ENCODE data around the gene ABCD2.
"Not testable (repeated sequence)": the region's sequence is repeated elsewhere in the genome, so short reads cannot be mapped to it uniquely, and the experiment has no call there.

Gene ABCD2

GRCh38 chr12:39611818-39612217 lies 7.8 kb downstream of the ABCD2 start:
- DNase-seq, result no peak

DNA sequence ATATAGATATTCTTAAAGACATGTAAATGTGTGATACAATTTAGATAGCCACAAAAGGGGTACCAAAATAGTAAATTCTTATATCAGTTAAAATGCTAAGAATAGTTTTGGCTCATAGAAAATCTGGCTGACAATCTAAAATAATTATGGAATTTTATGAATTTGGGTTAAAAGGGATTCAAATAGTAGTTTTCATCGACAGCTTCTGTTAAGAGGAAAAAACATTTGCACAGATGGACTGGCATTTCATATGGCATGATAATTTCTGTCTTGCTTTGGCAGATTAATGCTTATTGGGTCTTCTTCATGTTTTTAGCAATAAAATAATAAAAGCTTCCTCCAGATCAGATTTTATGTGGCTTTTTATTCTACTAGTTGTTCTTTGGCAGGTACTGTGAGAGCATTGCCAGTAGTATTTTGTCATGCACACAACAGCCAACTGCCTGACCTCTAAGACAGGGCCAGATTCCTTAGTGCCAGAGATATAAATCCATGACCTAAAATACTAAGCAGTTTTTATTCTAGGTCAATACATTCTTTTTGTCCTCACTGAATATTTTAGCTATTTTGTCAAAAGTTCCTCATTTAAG lies 9.1 kb downstream of the ABCD2 start:
- no peak for DNase-seq

DNA sequence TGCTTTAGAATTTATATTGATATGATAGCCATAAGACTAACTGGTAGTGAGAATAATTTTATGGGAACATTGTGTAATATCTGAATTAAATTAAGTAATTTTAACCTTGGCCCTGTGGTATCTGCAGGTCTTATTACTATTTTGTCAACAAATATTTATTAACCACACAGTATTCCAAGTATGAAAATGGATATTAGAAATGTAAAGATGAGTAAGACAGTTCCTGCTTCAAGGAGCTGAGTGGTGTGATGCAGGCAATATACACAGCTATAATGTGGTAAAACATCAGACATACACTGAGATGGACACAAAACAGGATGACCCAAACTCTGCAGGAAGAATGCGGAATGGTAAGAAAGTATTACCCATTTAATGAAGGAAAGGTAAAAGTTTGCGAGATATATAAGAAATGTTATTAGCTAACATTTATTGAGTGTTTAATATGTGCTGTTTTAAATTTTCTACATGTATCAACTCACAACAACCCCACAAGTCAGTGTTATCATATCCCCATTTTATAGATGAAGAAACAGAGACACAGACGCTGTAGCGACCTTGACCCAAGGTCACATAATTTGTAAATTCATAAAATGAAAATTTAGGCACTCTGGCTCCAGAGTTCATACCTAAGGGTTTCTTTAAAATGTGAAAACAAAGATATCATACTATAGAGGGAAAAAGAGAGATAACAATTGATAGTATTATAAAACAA lies 12.7 kb downstream of the ABCD2 start:
- DNase-seq, result no peak

DNA sequence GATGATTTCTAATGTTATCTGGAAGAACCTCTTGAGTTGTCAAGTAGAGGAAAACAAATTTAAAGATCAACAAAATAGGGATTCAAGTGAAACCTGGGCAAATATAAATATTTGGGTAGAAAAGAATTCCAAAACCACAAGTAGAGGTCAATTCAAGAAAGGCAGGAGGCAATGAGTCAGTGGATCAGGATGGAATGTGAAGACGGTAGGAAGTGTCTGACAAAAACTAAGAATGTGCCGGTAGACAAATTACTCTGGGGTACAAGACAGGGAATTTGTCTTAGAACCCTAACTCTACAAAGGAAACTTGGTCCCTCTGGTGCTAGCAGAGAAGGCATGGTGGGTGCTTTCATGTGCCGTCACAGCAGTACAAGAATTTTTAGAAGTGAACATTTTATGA lies 13.6 kb downstream of the ABCD2 start:
- DNase-seq, result no peak

- DNase-seq, result no peak
Measured at GRCh38 chr12:39605501-39605900, 14.1 kb downstream of the ABCD2 start.

GRCh38 chr12:39603065-39603464 lies 16.5 kb downstream of the ABCD2 start:
- no peak for DNase-seq

- not testable (repeated sequence) for DNase-seq
Measured at GRCh38 chr12:39601951-39602350, 17.7 kb downstream of the ABCD2 start.

- no peak for DNase-seq
Measured at GRCh38 chr12:39595928-39596327, 23.7 kb downstream of the ABCD2 start.

- no peak for DNase-seq
Measured at GRCh38 chr12:39592295-39592694, 27.3 kb downstream of the ABCD2 start.

DNA sequence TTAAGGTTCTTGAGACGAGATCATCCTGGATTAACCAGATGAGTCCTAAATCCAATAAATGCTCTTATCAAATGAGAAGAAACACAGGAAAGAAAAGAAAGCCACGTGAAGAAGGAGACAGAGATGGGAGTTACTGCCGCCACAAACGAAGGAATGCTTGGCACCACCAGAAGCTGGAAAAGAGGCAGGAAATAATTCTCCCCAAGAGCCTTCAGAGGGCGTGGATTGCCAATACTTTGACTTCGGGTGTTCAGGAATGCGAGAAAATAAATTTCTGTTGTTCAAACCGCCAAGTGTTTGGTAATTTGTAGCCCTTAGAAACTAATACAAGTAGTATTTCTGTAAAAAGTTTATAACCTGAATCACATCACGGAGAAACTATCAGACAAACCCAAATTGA lies 31.3 kb downstream of the ABCD2 start:
- no peak for DNase-seq

DNA sequence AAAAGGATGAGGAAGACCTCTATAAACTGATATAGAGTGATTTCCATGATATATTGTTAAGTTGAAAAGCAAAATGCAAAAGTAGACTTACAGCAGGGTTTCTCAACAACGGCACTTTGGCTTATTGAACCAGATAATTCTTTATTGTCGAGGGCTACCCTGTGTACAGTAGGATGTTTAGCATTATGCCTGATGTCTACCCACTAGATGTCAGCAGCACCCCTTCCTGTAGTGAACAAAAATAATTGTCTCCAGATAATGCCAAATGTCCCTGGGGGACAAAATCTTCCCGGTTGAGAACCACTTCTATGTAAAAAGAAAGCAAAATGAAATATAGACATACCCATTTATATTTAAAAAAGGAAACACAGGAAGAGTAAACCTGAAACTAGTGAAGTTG lies 32.4 kb downstream of the ABCD2 start:
- peak; percentile 13 for DNase-seq

DNA sequence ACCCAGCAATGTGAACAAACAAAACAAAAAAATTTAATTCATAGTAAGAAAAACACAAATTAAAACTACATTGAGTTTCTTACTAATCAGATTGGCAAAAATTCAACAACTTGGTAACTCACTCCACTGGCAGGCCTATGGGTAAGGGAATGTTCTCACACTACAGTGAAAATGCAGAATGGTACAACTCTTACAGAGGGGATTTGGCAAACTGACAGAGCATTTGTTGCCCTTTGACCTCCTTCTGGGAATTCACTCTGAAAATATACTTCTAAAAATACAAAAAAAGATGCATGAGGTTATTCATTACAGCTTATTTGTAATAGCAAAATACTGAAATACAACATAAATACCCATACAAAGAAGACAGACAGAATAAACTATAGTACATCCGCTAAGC lies 32.8 kb downstream of the ABCD2 start:
- no peak for DNase-seq

DNA sequence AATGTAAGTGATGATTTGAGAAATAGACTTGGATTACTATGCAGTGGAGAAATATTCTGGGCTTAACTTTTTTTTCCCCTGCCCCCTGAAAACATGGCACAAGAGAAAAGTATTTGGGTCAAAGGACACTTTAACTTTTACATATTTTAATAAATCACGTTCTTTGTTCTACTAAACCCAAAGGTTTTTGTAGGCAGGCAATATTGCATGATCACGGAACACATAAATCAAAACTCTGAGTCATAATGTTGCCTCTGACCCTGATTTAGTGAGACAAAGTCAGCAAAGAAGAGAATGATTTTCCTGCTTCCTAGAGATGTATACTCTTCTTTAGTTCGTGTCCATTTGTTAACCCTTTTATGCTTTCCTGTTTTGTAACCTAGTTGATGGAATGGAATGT lies 38.0 kb downstream of the ABCD2 start:
- DNase-seq, result no peak

DNA sequence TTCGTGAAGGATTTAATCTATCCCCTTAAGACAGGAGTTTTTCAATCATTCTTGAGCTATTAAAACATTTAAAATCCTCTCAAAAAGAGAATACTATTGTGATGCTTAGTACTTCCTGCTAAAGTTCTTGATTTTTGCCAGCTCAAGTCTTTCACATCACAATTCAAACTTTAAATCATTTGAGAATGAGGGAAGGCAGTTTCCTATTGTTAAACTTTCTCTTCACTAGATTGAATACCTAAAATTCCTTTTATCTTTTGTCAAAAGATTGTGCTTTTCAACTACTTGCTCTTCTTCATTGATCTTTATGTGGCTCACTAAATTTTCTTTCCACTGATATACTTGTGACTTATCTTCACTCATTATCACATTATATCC lies 44.1 kb downstream of the ABCD2 start:
- no peak for DNase-seq

DNA sequence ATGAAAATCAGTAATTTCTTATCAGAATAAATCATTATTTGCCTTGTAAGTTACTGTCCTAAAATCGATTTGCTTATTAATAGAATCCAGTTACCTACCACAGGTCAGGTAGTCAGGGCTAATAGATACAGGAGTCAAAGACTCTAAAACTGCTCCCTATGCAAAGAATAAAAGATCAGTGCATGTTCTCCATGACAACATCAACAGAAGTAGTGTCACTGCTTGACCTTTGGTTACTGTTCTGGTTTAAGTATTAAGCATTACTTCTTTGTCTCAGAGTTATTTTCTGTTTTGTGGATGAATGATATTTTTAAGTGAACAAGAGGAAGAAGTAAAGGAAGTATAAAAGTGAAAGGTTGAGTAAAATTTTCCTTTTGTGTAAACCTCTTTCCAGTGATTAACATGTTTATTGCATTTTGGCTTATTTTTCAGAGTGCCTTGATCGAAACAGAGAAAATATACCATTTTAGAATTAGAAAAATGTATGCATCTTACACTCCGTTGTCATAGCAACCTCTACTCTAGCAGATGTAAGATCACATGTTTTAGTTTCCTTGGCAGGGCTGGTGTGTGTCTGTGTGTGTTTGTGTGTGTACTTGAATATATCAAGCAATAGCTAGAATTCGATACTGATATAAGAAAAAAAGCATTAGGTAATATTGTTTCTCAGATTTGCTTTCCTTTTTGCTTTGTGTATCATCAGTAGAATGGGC lies 44.7 kb downstream of the ABCD2 start:
- no peak for DNase-seq

- no peak for DNase-seq
Measured at GRCh38 chr12:39574378-39574777, 45.2 kb downstream of the ABCD2 start.

DNA sequence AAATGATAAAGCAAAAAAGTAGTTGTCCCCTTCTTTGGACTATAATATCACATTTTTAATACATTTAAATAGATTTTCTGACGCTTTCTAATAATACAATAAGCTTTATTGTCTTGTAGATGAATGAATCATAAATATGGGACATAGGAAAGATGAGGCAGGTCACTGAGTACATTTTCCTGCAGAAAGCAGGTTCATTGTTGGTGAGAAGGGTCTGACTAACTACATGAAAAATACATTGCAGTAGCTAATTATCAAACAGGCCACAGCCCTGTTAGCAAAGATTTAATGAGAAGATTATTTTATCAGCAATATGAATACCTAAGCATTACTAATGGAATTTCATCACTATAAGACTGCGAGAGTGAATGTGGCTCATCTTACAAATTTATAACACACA lies 45.6 kb downstream of the ABCD2 start:
- no peak for DNase-seq

DNA sequence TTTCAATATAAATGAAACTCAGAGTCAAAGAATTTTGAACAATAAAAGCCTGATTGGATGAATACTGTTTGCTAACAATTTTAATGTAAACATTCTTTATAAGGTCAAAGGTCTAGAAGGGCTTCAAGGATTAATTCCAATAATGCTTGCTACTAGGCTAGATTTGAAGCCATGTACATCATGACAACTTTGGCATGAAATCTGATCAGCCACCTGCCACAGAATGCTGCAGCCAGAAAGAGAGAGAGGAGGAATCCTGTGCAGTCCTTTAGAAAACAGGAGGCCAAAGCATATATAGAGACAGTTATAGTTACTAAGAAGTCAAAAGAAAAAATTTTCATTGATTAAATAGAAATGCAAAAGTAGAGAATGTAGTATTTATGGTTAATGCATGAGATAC lies 47.1 kb downstream of the ABCD2 start:
- no peak for DNase-seq

DNA sequence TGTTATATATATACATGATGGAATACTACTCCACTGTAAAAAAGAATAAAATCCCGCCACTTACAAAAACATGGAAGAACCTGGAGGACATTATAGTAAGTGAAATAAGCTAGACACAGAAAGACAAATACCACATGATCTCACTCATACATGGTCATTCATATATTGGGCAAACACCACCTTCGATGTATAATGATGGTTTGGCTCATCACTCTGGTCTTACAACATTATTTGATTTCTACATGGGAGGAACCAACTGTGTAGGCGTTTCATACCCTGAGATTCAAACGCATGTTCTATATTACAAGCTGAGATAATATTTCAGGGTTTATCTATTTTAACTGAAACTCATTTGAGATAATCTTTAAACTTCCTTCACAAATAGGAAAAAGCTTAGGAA lies 48.3 kb downstream of the ABCD2 start:
- DNase-seq, result no peak

DNA sequence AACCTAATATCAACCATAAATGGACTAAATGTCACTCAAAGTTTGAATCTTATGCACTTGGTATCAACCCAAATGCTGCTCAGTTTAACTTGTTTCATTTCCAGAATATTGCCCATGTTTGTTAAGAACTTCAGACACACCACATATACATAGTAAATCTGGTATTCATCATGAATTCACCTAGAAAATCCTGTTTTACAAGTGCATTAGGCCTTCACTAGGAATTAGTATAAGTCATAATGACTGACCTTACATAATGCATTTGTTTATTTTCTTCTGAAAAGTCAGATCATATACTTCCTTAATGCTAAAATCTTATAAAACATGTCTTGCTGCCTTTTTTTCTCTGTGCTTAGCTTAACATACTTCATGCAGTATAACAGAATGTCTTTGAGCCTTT lies 66.1 kb downstream of the ABCD2 start:
- DNase-seq, result no peak

DNA sequence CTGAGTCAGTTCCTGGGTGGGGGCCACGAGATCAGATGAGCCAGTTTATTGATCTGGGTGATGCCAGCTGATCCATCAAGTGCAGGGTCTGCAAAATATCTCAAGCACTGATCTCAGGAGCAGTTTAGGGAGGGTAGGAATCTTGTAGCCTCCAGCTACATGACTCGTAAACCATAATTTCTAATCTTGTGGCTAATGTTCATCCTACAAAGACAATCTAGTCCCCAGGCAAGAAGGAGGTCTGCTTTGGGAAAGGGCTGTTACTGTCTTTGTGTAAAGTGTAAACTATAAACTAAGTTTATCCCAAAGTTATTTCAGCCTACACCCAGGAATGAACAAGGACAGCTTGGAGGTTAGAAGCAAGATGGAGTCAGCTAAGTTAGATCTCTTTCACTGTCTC lies 75.4 kb downstream of the ABCD2 start:
- DNase-seq, result not testable (repeated sequence)

DNA sequence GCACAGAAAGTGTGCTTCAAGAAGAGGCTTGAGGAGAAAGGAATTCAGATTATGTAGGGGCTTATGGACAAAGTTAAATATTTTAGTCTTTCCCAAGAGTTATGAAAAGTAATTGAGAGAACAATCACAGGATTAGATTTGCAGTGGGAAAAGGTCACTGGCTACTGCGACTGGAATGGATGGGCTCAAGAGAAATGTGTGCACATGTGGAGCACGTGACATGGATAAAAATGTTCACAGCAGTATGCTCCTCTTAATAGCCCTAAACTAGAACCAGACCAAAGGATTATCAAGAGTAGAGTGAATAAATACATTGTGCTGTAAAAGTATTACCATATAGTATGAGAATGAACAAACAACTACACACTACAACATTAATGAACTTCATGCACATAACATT lies 78.1 kb downstream of the ABCD2 start:
- DNase-seq, result no peak

DNA sequence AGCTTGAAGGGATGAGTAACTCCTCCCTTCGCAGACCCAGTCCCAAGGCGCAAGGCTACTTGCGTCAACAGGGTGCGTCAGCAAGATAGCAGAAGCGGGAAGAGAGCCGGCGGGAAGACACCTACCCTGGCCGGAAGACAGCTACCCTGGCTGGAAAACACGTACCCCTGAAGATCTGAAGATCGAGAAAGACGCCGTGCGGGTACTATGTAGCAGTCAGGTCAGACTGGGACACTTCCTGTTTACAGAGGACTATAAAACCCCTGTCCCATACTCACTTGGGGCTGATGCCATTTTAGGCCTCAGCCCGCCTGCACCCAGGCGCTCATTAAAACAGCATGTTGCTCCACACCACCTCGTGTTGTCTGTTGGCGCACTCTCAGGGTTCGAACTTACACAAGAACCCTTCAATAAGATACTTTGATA lies 80.9 kb downstream of the ABCD2 start:
- DNase-seq, result no peak

GRCh38 chr12:39533951-39534350 lies 85.7 kb downstream of the ABCD2 start:
- DNase-seq, result no peak

Data from effector CD4-positive, alpha-beta T cell (primary cell).